ENCODE results near the gene FKBP14. TPM values are rescaled to one million over a fixed set of nuclear protein-coding genes. Genes with fewer than 3 reads are reported as not detected.

The FKBP14 gene
- total and polyA plus RNA-seq, 2 of the 8 experiments (the other 6 are each of a cell fraction or from before 2014, with no cell fraction given): 3.2 to 20.7 TPM

- H3K4me3 ChIP-seq (ENCODE audit: extremely low read depth in 1 of 4, insufficient read depth in 2 of 4, low read depth in 3 of 4, low read length in 4 of 4): no peak overlapping the region
- FAIRE-seq (no peak), DNase-seq (ENCODE audit: low read depth in 1 of 2, low spot score in 2 of 2) (no peak)
- no peak overlapping the region for H4K8ac ChIP-seq (ENCODE audit: extremely low read depth, insufficient read depth, low read length)
- H3K18ac ChIP-seq (ENCODE audit: extremely low read depth, low read length): no peak overlapping the region
- no peak overlapping the region for H2BK20ac ChIP-seq (ENCODE audit: low read length)
- H3K27ac ChIP-seq (ENCODE audit: low read depth, low read length): no peak overlapping the region
- no peak overlapping the region for H3K14ac ChIP-seq (ENCODE audit: insufficient read length)
- TF ChIP-seq ATF2 (IDR thresholded peaks at IDR 0.05; ENCODE audit: low read length) (no peak), GABPA (IDR thresholded peaks at IDR 0.05; ENCODE audit: borderline replicate concordance, insufficient read depth, low read length) (no peak), BACH1 (IDR thresholded peaks at IDR 0.05; ENCODE audit: low read length) (no peak), CHD2 (IDR thresholded peaks at IDR 0.05; ENCODE audit: low read length) (no peak), MAFK (IDR thresholded peaks at IDR 0.05; ENCODE audit: low read depth, low read length) (peak; percentile 57; the same call in 1 of the 2 replicates), TAF7 (optimal IDR thresholded peaks at IDR 0.05; ENCODE audit: borderline replicate concordance, low read depth, low read length) (no peak), EP300 (IDR thresholded peaks at IDR 0.05; ENCODE audit: borderline replicate concordance in 1 of 2, low read depth in 2 of 2, low read length in 2 of 2) (no peak)
- no peaks in the 10 kb centered on the region for H3K36me3 ChIP-seq (ENCODE audit: control insufficient read depth in 2 of 4, insufficient read depth in 4 of 4, low read length in 3 of 4)
- no peak overlapping the region for H2BK120ac ChIP-seq (replicated peaks; ENCODE audit: low read depth, low read length)
- H3K9ac ChIP-seq (replicated peaks in 1 of 4; ENCODE audit: extremely low read depth in 1 of 4, low read depth in 3 of 4, low read length in 3 of 4): no peak overlapping the region
- peaks cover 6 to 7% of the 10 kb centered on the region in 2 experiments for H3K9me3 ChIP-seq (ENCODE audit: insufficient read depth in 2 of 2, low read depth in 1 of 2, low read length in 1 of 2)
- H2BK12ac ChIP-seq (ENCODE audit: low read depth, low read length): no peak overlapping the region
- H2BK15ac ChIP-seq (ENCODE audit: low read length): no peak overlapping the region
- no peak overlapping the region for H4K5ac ChIP-seq (ENCODE audit: insufficient read length, low read depth, low read length)
- no peak overlapping the region for H3K23ac ChIP-seq (ENCODE audit: insufficient read length)
- H4K91ac ChIP-seq (replicated peaks; ENCODE audit: insufficient read length, low read length): no peak overlapping the region
- ChIA-PET CTCF (ENCODE audit: partially characterized antibody) (interaction anchor here (0.7 kb wide), 1 partner anchor 117 kb away, joined by 4 read pairs; no protein-coding TSS in a partner anchor), POLR2A (ENCODE audit: partially characterized antibody) (no interaction called here)
- no peaks in the 10 kb centered on the region; a peak in 1 of 7 replicates for H3K27me3 ChIP-seq (replicated peaks in 1 of 4; ENCODE audit: control insufficient read depth in 3 of 4, extremely low read depth in 1 of 4, insufficient read depth in 3 of 4, low read length in 3 of 4)
- no peak overlapping the region for H3K56ac ChIP-seq (replicated peaks; ENCODE audit: insufficient read length, low read depth, low read length)
- no peaks in the 10 kb centered on the region for H3K23me2 ChIP-seq (ENCODE audit: low read depth, low read length)
- H3K4me1 ChIP-seq (replicated peaks in 1 of 4; ENCODE audit: control insufficient read depth in 3 of 4, insufficient read depth in 4 of 4, low read length in 3 of 4): peaks cover 0 to 4% (median 0%) of the 10 kb centered on the region in 4 experiments; a peak in 3 of 7 replicates
- H2BK5ac ChIP-seq (ENCODE audit: low read depth, low read length): no peak overlapping the region
- no peaks in the 10 kb centered on the region for H3K79me2 ChIP-seq (ENCODE audit: control insufficient read depth in 1 of 2, insufficient read depth in 2 of 2, low read length in 2 of 2)
- no peaks in the 10 kb centered on the region for H4K20me1 ChIP-seq (replicated peaks in 1 of 2; ENCODE audit: control insufficient read depth in 1 of 2, insufficient read depth in 2 of 2, low read length in 2 of 2)
- no peaks in the 10 kb centered on the region for H3K79me1 ChIP-seq (ENCODE audit: low read depth, low read length)
- H2AFZ ChIP-seq (ENCODE audit: low read length): no peak overlapping the region
- no peak overlapping the region for H3K4me2 ChIP-seq (ENCODE audit: insufficient read depth in 1 of 2, low read depth in 2 of 2, low read length in 2 of 2)
- H2AK5ac ChIP-seq (ENCODE audit: low read depth, low read length): no peak overlapping the region
- H3K4ac ChIP-seq (replicated peaks; ENCODE audit: insufficient read length, low read depth, low read length): no peak overlapping the region
Observed at GRCh38 chr7:29998489-29998888, 28.0 kb downstream of the FKBP14 start.

All from H1 (cell line).